ENCODE measurements around the gene KRT73.

KRT73 gene

GRCh38 chr12:52650520-52651081 lies 32.2 kb upstream of the KRT73 start:
- TF ChIP-seq CEBPB (IDR thresholded peaks at IDR 0.05) (no peak), ZBTB7A (IDR thresholded peaks at IDR 0.05; ENCODE audit: low read depth) (no peak)

GRCh38 chr12:52649066-52649465 lies 30.7 kb upstream of the KRT73 start:
- no peak for TF ChIP-seq MAX (IDR thresholded peaks at IDR 0.05)
- no peak for TF ChIP-seq NFIC (IDR thresholded peaks at IDR 0.05)
- no peak for TF ChIP-seq TEAD4 (IDR thresholded peaks at IDR 0.05)
- no peak for TF ChIP-seq REST (IDR thresholded peaks at IDR 0.05; ENCODE audit: low read depth)
- no peak for TF ChIP-seq EP300 (IDR thresholded peaks at IDR 0.05; ENCODE audit: borderline replicate concordance)
- TF ChIP-seq USF1 (IDR thresholded peaks at IDR 0.05) = no peak
- TF ChIP-seq TCF12 (IDR thresholded peaks at IDR 0.05; ENCODE audit: low read depth) = no peak
- no peak for TF ChIP-seq EGR1 (IDR thresholded peaks at IDR 0.05)
- no peak for TF ChIP-seq CREB1 (IDR thresholded peaks at IDR 0.05; ENCODE audit: low read depth)
- no peak for TF ChIP-seq CEBPB (IDR thresholded peaks at IDR 0.05)
- TF ChIP-seq FOXM1 (IDR thresholded peaks at IDR 0.05; ENCODE audit: borderline replicate concordance, low read depth) = no peak

GRCh38 chr12:52648012-52648550 lies 29.7 kb upstream of the KRT73 start:
- TF ChIP-seq TCF12 (IDR thresholded peaks at IDR 0.05; ENCODE audit: low read depth) = no peak
- no peak for TF ChIP-seq ZBTB7A (IDR thresholded peaks at IDR 0.05; ENCODE audit: low read depth)
- TF ChIP-seq CEBPB (IDR thresholded peaks at IDR 0.05) = no peak
- TF ChIP-seq TAF1 (IDR thresholded peaks at IDR 0.05; ENCODE audit: low read depth) = no peak
- no peak for TF ChIP-seq FOXM1 (IDR thresholded peaks at IDR 0.05; ENCODE audit: borderline replicate concordance, low read depth)
- TF ChIP-seq YY1 (IDR thresholded peaks at IDR 0.05; ENCODE audit: low read depth) = no peak
- TF ChIP-seq RAD21 (IDR thresholded peaks at IDR 0.05; ENCODE audit: low read depth) = no peak

- TF ChIP-seq REST (IDR thresholded peaks at IDR 0.05; ENCODE audit: low read depth) (no peak), EP300 (IDR thresholded peaks at IDR 0.05; ENCODE audit: borderline replicate concordance) (no peak), CEBPB (IDR thresholded peaks at IDR 0.05) (no peak), TCF12 (IDR thresholded peaks at IDR 0.05; ENCODE audit: low read depth) (no peak), CREB1 (IDR thresholded peaks at IDR 0.05; ENCODE audit: low read depth) (no peak), TEAD4 (IDR thresholded peaks at IDR 0.05) (no peak), ZBTB7A (IDR thresholded peaks at IDR 0.05; ENCODE audit: low read depth) (no peak), TAF1 (IDR thresholded peaks at IDR 0.05; ENCODE audit: low read depth) (no peak), EGR1 (IDR thresholded peaks at IDR 0.05) (no peak), USF1 (IDR thresholded peaks at IDR 0.05) (no peak)
These were observed 29.2 kb upstream of the KRT73 start for GRCh38 chr12:52647601-52648000.

GRCh38 chr12:52646613-52647012 lies 28.3 kb upstream of the KRT73 start:
- TF ChIP-seq TEAD4 (IDR thresholded peaks at IDR 0.05) (no peak), ZBTB7A (IDR thresholded peaks at IDR 0.05; ENCODE audit: low read depth) (no peak), REST (IDR thresholded peaks at IDR 0.05; ENCODE audit: low read depth) (no peak), TCF12 (IDR thresholded peaks at IDR 0.05; ENCODE audit: low read depth) (no peak), CREB1 (IDR thresholded peaks at IDR 0.05; ENCODE audit: low read depth) (no peak), EGR1 (IDR thresholded peaks at IDR 0.05) (no peak), EP300 (IDR thresholded peaks at IDR 0.05; ENCODE audit: borderline replicate concordance) (no peak)

Measured in Ishikawa (cell line).